WI38 (cell line): Measurements from ENCODE around the gene MRTFA.

Experiments
- H3K4me3 ChIP-seq: 2 replicates; pipeline ENCODE4 v1.5.1; 2011; ENCODE audit warnings: low read depth, mild to moderate bottlenecking, control low read depth, low read length
- CTCF ChIP-seq: IDR thresholded peaks from 2 replicates; pipeline ENCODE4 v1.5.1; 2012; ENCODE audit warnings: low read depth, mild to moderate bottlenecking, control low read depth, low read length

The MRTFA gene

GRCh38 chr22:40417881-40418280, 218.6 kb downstream of the MRTFA start:
- no peak overlapping the region for H3K4me3 ChIP-seq

GRCh38 chr22:40417041-40417440, 219.5 kb downstream of the MRTFA start:
- no peak overlapping the region for H3K4me3 ChIP-seq
- no peak for TF ChIP-seq CTCF

More at GRCh38 chr22:40417881-40418280, 218.6 kb downstream of the MRTFA start:
- TF ChIP-seq CTCF, result no peak

GRCh38 chr22:40416636-40417035, 219.9 kb downstream of the MRTFA start:
- TF ChIP-seq CTCF, result no peak
- no peak overlapping the region for H3K4me3 ChIP-seq

- TF ChIP-seq CTCF, result no peak
- H3K4me3 ChIP-seq, result no peak overlapping the region
Measured at GRCh38 chr22:40416267-40416570, 220.3 kb downstream of the MRTFA start.

- TF ChIP-seq CTCF, result no peak
- no peak overlapping the region for H3K4me3 ChIP-seq
Measured at GRCh38 chr22:40415531-40416266, 220.8 kb downstream of the MRTFA start.

- no peak overlapping the region for H3K4me3 ChIP-seq
- TF ChIP-seq CTCF, result no peak
Measured at GRCh38 chr22:40414838-40415505, 221.5 kb downstream of the MRTFA start.

GRCh38 chr22:40414311-40414710, 222.2 kb downstream of the MRTFA start:
- no peak for TF ChIP-seq CTCF
- no peak overlapping the region for H3K4me3 ChIP-seq
